Gastroesophageal sphincter (tissue), 4 donors: Measurements from ENCODE around the gene KLHL29. TPM values are rescaled to one million over a fixed set of nuclear protein-coding genes. Genes with fewer than 3 reads are reported as not detected.

Source experiments
- ATAC-seq: fragments of 150-250 bp; one replicate; pipeline ENCODE4 v1.9.1; 2016; ENCODE audit warnings: mild to moderate bottlenecking, moderate library complexity
- H3K27ac ChIP-seq, 4 donors: fragments of 200-600 bp; sonication (generic) in 3 of 4; 1 replicate in 3 of 4; 2 replicates in 1 of 4; pipeline ENCODE4 v1.5.1; 2016 to 2019
- H3K27me3 ChIP-seq: fragments of 200-600 bp; sonication (generic); one replicate; pipeline ENCODE4 v1.5.1; 2019
- H3K36me3 ChIP-seq, 2 donors: fragments of 200-600 bp; sonication (generic); one replicate each; pipeline ENCODE4 v1.5.1; 2019; ENCODE audit warnings: control low read depth in 1 of 2
- H3K4me1 ChIP-seq, 3 donors: fragments of 200-600 bp; sonication (generic); 1 replicate in 2 of 3; 2 replicates in 1 of 3; pipeline ENCODE4 v1.5.1; 2016 to 2019; ENCODE audit warnings: control low read depth in 2 of 3
- H3K4me3 ChIP-seq, 2 donors: fragments of 200-600 bp; sonication (generic); one replicate each; pipeline ENCODE4 v1.5.1; 2019; ENCODE audit warnings: mild to moderate bottlenecking in 1 of 2, moderate library complexity in 1 of 2
- H3K9me3 ChIP-seq, 3 donors: fragments of 200-600 bp; sonication (generic); one replicate each; pipeline ENCODE4 v1.5.1; 2017 to 2019; ENCODE audit warnings: control low read depth in 2 of 3
- EP300 ChIP-seq: sonication (generic); formaldehyde crosslinking; IDR thresholded peaks from one replicate; pipeline ENCODE4 v1.6.1; 2017; ENCODE audit warnings: antibody characterized with exemption, mild to moderate bottlenecking
- POLR2A ChIP-seq, 2 donors: fragments of 450-650 bp; IDR thresholded peaks; one replicate each; pipeline ENCODE4 v1.6.1; 2017; ENCODE audit warnings: antibody characterized with exemption in 2 of 2, mild to moderate bottlenecking in 2 of 2, moderate library complexity in 1 of 2
- POLR2AphosphoS5 ChIP-seq: sonication (generic); formaldehyde crosslinking; IDR thresholded peaks from one replicate; pipeline ENCODE4 v1.6.1; 2017; ENCODE audit warnings: antibody characterized with exemption
- WGBS, 2 donors: methylation state at CpG; one replicate each; pipeline ENCODE4 v1.1.5; 2018; ENCODE audit warnings: low coverage in 1 of 2; 5-methylcytosine and 5-hydroxymethylcytosine counted together
- total RNA-seq, 4 donors: library from RNA; depleted of rRNA; stranded (reverse); fragments of >200 nt; gene quantifications; one replicate each; pipeline ENCODE4 v1.1.0, GENCODE V29; 2016
- TF ChIP-seq, protein P1 (sequence below), 4 experiments: fragments of 200-600 bp in 2 of 4; fragments of 450-650 bp in 2 of 4; sonication (generic) in 1 of 4; IDR thresholded peaks; one replicate each; pipeline ENCODE4 v1.5.1; 2017 to 2019; ENCODE audit warnings: antibody characterized with exemption in 4 of 4, mild to moderate bottlenecking in 2 of 4, moderate library complexity in 2 of 4

KLHL29 gene
- total RNA-seq, 4 donors from 2014 or later, result 15.2 to 31.5 (median 24.2) TPM

GRCh38 chr2:23590241-23590869 lies 205.4 kb downstream of the KLHL29 start:
- Histone ChIP-seq H3K27me3 (no peaks in the 10 kb centered on the region), H3K9me3 (no peaks in the 10 kb centered on the region), H3K36me3 (no peaks in the 10 kb centered on the region), H3K4me3 (no peak overlapping the region), H3K27ac (peak overlapping the region; percentile 45 to 90 (median 88)), H3K4me1 (peaks cover 6 to 89% (median 33%) of the 10 kb centered on the region in 3 donors)
- WGBS, 2 donors, result 74% methylated on average over 4 of the region's 14 CpGs; no CpG with 5 or more reads in 1 of the 2 donors
- no peak for TF ChIP-seq EP300
- TF ChIP-seq POLR2AphosphoS5, result no peak
- TF ChIP-seq, protein P1, sequence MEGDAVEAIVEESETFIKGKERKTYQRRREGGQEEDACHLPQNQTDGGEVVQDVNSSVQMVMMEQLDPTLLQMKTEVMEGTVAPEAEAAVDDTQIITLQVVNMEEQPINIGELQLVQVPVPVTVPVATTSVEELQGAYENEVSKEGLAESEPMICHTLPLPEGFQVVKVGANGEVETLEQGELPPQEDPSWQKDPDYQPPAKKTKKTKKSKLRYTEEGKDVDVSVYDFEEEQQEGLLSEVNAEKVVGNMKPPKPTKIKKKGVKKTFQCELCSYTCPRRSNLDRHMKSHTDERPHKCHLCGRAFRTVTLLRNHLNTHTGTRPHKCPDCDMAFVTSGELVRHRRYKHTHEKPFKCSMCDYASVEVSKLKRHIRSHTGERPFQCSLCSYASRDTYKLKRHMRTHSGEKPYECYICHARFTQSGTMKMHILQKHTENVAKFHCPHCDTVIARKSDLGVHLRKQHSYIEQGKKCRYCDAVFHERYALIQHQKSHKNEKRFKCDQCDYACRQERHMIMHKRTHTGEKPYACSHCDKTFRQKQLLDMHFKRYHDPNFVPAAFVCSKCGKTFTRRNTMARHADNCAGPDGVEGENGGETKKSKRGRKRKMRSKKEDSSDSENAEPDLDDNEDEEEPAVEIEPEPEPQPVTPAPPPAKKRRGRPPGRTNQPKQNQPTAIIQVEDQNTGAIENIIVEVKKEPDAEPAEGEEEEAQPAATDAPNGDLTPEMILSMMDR (IDR thresholded peaks at IDR 0.05), result no peak
- no peak for TF ChIP-seq POLR2A (IDR thresholded peaks at IDR 0.05)
- no peak for ATAC-seq

DNA sequence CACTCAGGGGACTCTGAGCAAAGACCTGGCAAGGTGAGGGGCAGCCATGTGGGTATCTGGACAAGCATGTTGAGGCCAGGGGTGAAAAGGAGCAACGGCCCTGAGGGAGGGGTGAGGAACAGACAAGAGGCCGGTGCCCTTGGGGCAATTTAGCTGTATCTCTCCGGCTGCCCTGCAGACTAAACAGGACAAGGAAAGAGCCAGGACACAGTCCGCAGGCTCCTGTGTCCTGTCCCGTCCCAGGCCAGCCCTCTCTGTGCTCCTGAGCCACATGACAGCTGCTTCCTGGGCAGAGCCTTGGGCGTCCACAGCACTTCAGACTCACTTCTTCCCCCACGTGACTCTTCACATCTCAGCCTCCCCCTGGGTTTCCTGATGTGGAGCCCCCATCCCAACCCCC lies 206.1 kb downstream of the KLHL29 start:
- Histone ChIP-seq H3K9me3 (no peaks in the 10 kb centered on the region), H3K27ac (peak overlapping the region; percentile 5 to 90 (median 88)), H3K4me1 (peaks cover 10 to 89% (median 40%) of the 10 kb centered on the region in 3 donors), H3K36me3 (no peaks in the 10 kb centered on the region), H3K27me3 (no peaks in the 10 kb centered on the region), H3K4me3 (no peak overlapping the region)
- 51 to 61% methylated on average over 2 to 6 of the region's 7 CpGs for WGBS, 2 donors
- TF ChIP-seq, protein P1 (IDR thresholded peaks at IDR 0.05), result no peak
- TF ChIP-seq POLR2AphosphoS5 (no peak), POLR2A (IDR thresholded peaks at IDR 0.05) (no peak), EP300 (no peak)
- ATAC-seq, result no peak

- no CpG with 5 or more reads among the region's 9 CpGs for WGBS, 2 donors
- peak overlapping the region; percentile 88 to 90 (median 88) for H3K27ac ChIP-seq
Observed at GRCh38 chr2:23592061-23592685, 207.2 kb downstream of the KLHL29 start.

GRCh38 chr2:23592898-23593751 lies 208.1 kb downstream of the KLHL29 start:
- H3K27ac ChIP-seq, result peak overlapping the region; percentile 88 to 90 (median 88)
- TF ChIP-seq POLR2AphosphoS5 (no peak), EP300 (no peak), POLR2A (IDR thresholded peaks at IDR 0.05) (no peak)
- TF ChIP-seq, protein P1 (IDR thresholded peaks at IDR 0.05), result no peak
- no peak overlapping the region for H3K4me3 ChIP-seq
- H3K9me3 ChIP-seq, result no peaks in the 10 kb centered on the region
- no peaks in the 10 kb centered on the region for H3K36me3 ChIP-seq
- ATAC-seq, result no peak
- 76 to 94% methylated on average over 2 to 6 of the region's 12 CpGs for WGBS, 2 donors
- no peaks in the 10 kb centered on the region for H3K27me3 ChIP-seq
- H3K4me1 ChIP-seq, result peaks cover 10 to 97% (median 50%) of the 10 kb centered on the region in 3 donors

More at GRCh38 chr2:23592061-23592685, 207.2 kb downstream of the KLHL29 start:
- peaks cover 10 to 93% (median 45%) of the 10 kb centered on the region in 3 donors for H3K4me1 ChIP-seq
- no peak for ATAC-seq
- no peak overlapping the region for H3K4me3 ChIP-seq
- no peaks in the 10 kb centered on the region for H3K9me3 ChIP-seq
- no peaks in the 10 kb centered on the region for H3K36me3 ChIP-seq
- no peak for TF ChIP-seq EP300
- TF ChIP-seq POLR2A (IDR thresholded peaks at IDR 0.05), result no peak
- no peak for TF ChIP-seq POLR2AphosphoS5
- TF ChIP-seq, protein P1 (IDR thresholded peaks at IDR 0.05), result no peak
- H3K27me3 ChIP-seq, result no peaks in the 10 kb centered on the region
